MCF 10A (cell line): Measurements from ENCODE around the gene OSBPL2. TPM values are rescaled to one million over a fixed set of nuclear protein-coding genes. Genes with fewer than 3 reads are reported as not detected.

Experiments
- BruUV-seq: library from RNA; stranded (reverse); fragments of 400-500 nt; replicated peaks from 2 replicates; lab custom pipeline; 2021; lab: Mats Ljungman, UMichigan
- CTCF ChIA-PET: fragments of 300-600 bp; sonication (Branson Sonifier 250); formaldehyde crosslinking; extraction: SDS; loops from one replicate; lab custom pipeline; 2021; ENCODE audit warnings: antibody characterized with exemption, inconsistent platforms; lab: Yijun Ruan, JAX
- POLR2A ChIA-PET: fragments of 300-600, 350-650 bp; sonication (Branson Sonifier 250); formaldehyde crosslinking; extraction: SDS; loops from one replicate; lab custom pipeline; 2020; ENCODE audit warnings: antibody characterized with exemption, inconsistent platforms; lab: Yijun Ruan, JAX
- DNase-seq: peaks from one replicate; pipeline ENCODE4 v3.0.0-alpha.2; 2018; ENCODE audit not compliant: unreplicated experiment
- H3K27ac Mint-ChIP-seq: one replicate; pipeline ENCODE4 v1.8.0; 2022; ENCODE audit warnings: mild to moderate bottlenecking, low read depth, mixed read lengths; ENCODE audit not compliant: unreplicated experiment
- H3K27me3 Mint-ChIP-seq: one replicate; pipeline ENCODE4 v1.8.0; 2022; ENCODE audit warnings: mixed read lengths; ENCODE audit not compliant: insufficient read depth, unreplicated experiment
- H3K36me3 Mint-ChIP-seq: one replicate; pipeline ENCODE4 v1.8.0; 2022; ENCODE audit warnings: mild to moderate bottlenecking, moderate library complexity, mixed read lengths; ENCODE audit not compliant: insufficient read depth, unreplicated experiment
- H3K4me1 Mint-ChIP-seq: one replicate; pipeline ENCODE4 v1.8.0; 2022; ENCODE audit warnings: mixed read lengths; ENCODE audit not compliant: insufficient read depth, unreplicated experiment
- H3K4me3 Mint-ChIP-seq: one replicate; pipeline ENCODE4 v1.8.0; 2022; ENCODE audit warnings: mild to moderate bottlenecking, moderate library complexity, mixed read lengths; ENCODE audit not compliant: unreplicated experiment
- H3K9me3 Mint-ChIP-seq: one replicate; pipeline ENCODE4 v1.8.0; 2022; ENCODE audit warnings: mixed read lengths; ENCODE audit not compliant: unreplicated experiment
- intact Hi-C: fragments of 100-400 bp; cut with micrococcal nuclease; formaldehyde crosslinking; loops from 2 replicates; pipeline ENCODE4 v1.14.1; 2022
- total RNA-seq: library from RNA; stranded (reverse); gene quantifications from 2 replicates; pipeline ENCODE4 v1.2.3, GENCODE V29; 2022
- TF ChIP-seq, protein P1 (sequence below): fragments of 200-600 bp; IDR thresholded peaks from one replicate; pipeline ENCODE4 v1.8.0; 2022; ENCODE audit warnings: antibody characterized with exemption, mild to moderate bottlenecking; ENCODE audit not compliant: unreplicated experiment

The OSBPL2 gene
- total RNA-seq, 1 experiment from 2014 or later: 38.8 TPM

DNA sequence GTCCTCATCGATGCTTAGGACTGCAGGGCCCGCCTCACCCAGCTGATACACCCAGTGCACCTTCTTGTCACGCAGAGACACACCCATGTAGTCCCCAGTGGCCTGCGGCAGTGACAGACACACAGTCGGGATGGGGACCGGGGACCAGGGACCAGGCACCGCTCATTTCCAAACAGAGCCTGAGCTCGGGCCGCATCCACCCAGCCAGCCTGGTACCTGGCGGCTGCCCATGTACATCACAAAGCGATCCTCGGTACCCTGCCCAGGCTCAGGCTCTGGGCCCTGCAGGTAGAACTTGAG is 76.0 kb downstream of the OSBPL2 start:
- ChIA-PET POLR2A (interaction anchor here (0.6 to 3.9 kb wide), 2 partner anchors 8 to 13 kb away, joined by 3 to 32 read pairs; no protein-coding TSS in a partner anchor), CTCF (interaction anchor here (0.7 kb wide), 1 partner anchor 9 kb away, joined by 3 read pairs; no protein-coding TSS in a partner anchor)
- H3K36me3 Mint-ChIP-seq: peaks cover 85% of the 10 kb centered on the region
- intact Hi-C loops: no loop called here
- no peak overlapping the region for H3K4me3 Mint-ChIP-seq
- H3K4me1 Mint-ChIP-seq: no peaks in the 10 kb centered on the region
- H3K27ac Mint-ChIP-seq: no peak overlapping the region
- TF ChIP-seq, protein P1, sequence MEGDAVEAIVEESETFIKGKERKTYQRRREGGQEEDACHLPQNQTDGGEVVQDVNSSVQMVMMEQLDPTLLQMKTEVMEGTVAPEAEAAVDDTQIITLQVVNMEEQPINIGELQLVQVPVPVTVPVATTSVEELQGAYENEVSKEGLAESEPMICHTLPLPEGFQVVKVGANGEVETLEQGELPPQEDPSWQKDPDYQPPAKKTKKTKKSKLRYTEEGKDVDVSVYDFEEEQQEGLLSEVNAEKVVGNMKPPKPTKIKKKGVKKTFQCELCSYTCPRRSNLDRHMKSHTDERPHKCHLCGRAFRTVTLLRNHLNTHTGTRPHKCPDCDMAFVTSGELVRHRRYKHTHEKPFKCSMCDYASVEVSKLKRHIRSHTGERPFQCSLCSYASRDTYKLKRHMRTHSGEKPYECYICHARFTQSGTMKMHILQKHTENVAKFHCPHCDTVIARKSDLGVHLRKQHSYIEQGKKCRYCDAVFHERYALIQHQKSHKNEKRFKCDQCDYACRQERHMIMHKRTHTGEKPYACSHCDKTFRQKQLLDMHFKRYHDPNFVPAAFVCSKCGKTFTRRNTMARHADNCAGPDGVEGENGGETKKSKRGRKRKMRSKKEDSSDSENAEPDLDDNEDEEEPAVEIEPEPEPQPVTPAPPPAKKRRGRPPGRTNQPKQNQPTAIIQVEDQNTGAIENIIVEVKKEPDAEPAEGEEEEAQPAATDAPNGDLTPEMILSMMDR: no peak
- H3K9me3 Mint-ChIP-seq: no peaks in the 10 kb centered on the region
- no peaks in the 10 kb centered on the region for H3K27me3 Mint-ChIP-seq
- no peak for DNase-seq
- no TSS peak for BruUV-seq

DNA sequence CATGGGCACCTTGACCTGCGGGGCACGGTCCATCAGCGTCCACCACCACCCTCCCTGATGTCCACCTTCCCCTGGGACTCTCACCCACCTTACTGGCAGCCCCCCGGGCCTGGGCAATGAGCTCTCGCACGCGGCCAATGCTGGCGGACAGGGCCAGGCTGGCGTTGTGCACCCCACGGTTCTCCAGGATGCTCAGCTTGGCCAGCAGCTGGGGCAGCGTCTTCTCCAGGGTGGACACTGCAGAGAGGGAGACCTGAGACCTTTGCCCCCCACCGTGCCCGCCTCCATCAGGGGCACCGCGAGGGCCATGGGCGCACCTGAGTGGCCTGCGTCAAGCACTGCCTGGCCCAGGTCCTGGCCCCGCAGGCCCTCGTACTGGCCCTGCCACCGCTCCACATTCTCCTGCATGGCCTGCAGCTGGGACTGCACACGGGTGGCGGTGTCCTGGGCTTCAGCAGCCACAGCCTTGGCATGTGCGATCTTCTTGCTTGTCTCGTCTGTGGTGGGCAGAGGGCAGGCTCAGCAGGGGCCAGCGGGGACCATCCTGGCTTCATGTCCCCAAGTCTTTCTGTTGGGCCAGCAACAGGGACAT is 76.5 kb downstream of the OSBPL2 start:
- BruUV-seq: no TSS peak
- intact Hi-C loops: no loop called here
- TF ChIP-seq, protein P1: no peak
- H3K36me3 Mint-ChIP-seq: peaks cover 88% of the 10 kb centered on the region
- DNase-seq: no peak
- CTCF ChIA-PET: interaction anchor here (0.6 to 1.6 kb wide), 3 partner anchors 68 to 531 kb away, joined by 3 to 9 read pairs (median 3); no protein-coding TSS in a partner anchor
- no peak overlapping the region for H3K4me3 Mint-ChIP-seq
- no peaks in the 10 kb centered on the region for H3K9me3 Mint-ChIP-seq
- POLR2A ChIA-PET: interaction anchor here (0.6 to 3.9 kb wide), 3 partner anchors 8 to 64 kb away, joined by 3 to 32 read pairs (median 3); no protein-coding TSS in a partner anchor
- no peaks in the 10 kb centered on the region for H3K27me3 Mint-ChIP-seq
- no peaks in the 10 kb centered on the region for H3K4me1 Mint-ChIP-seq
- no peak overlapping the region for H3K27ac Mint-ChIP-seq

DNA sequence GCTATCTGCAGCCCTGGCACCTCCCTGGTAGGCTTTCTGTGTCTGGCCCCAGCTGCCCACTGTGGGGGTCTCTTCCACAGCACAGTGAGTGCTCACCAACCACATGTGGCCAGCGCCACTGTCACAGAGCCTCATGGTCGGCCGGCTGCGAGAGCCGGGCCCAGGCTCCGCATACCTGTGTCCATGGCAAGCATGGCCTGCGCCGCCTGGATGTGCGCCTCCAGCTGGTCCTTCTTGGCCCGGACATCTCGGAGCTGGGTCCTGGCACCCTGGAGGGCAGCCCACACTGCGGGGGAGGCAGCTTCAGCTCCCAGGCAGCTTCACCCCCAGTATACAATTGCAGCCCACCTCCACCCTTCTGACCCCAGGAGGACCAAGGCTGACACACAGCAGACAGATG is 77.5 kb downstream of the OSBPL2 start:
- Mint-ChIP-seq H3K9me3 (no peaks in the 10 kb centered on the region), H3K27ac (no peak overlapping the region), H3K4me1 (peaks cover 2% of the 10 kb centered on the region), H3K36me3 (peaks cover 92% of the 10 kb centered on the region), H3K27me3 (no peaks in the 10 kb centered on the region), H3K4me3 (no peak overlapping the region)
- intact Hi-C loops: no loop called here
- no TSS peak for BruUV-seq
- POLR2A ChIA-PET: interaction anchor here (1.0 to 3.9 kb wide), 2 partner anchors 9 to 10 kb away, joined by 3 to 32 read pairs; no protein-coding TSS in a partner anchor
- CTCF ChIA-PET: interaction anchor here (0.7 to 1.8 kb wide), 4 partner anchors 9 to 67 kb away, joined by 3 to 10 read pairs (median 7); no protein-coding TSS in a partner anchor
- DNase-seq: no peak
- TF ChIP-seq, protein P1: no peak

DNA sequence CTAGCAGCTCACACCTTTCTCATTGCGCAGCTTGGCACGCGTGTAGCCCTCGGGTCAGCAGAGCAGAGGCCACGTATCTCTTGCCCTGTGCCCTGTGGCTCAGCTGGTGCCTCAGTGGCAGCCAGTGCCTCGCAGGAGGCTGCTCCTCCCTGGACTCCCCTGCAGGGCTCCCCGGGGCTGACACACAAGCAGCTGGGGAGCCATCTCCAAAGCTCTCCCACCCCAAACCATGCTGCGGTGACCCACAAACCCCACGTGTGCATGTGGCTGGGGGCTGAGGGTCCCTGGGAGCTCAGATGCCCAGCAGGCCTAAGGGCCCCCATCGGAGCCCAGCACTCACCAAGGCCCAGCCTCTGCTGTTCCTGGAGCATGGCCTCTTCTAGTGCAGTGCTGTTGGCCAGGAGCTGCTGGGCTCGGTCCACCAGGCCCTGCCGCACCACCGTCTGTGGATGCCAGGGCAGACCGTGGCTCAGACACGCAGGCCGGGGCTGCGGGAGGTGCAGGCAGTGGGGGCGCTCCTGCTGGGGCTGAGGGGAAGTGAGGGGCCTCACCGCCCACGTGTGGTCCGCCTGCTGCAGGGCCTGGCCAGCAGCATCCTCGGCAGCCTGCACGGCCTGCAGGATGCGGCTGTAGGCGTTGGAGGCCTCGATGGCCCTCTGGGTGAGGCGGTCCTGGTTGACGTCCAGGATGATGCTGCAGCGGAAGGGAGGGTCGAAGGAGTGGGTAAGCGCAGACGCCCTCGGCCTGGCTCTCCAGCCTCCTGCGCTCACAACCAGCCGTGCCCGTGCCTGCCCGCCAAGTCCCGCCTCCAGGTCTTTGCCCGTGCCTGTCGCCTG is 78.2 kb downstream of the OSBPL2 start:
- Mint-ChIP-seq H3K27ac (no peak overlapping the region), H3K4me1 (peaks cover 5% of the 10 kb centered on the region), H3K36me3 (peaks cover 92% of the 10 kb centered on the region), H3K4me3 (no peak overlapping the region), H3K9me3 (no peaks in the 10 kb centered on the region), H3K27me3 (no peaks in the 10 kb centered on the region)
- no peak for DNase-seq
- CTCF ChIA-PET: interaction anchor here (0.7 to 1.8 kb wide), 4 partner anchors 10 to 66 kb away, joined by 3 to 10 read pairs (median 7); no protein-coding TSS in a partner anchor
- intact Hi-C loops: no loop called here
- POLR2A ChIA-PET: interaction anchor here (1.0 to 3.9 kb wide), 2 partner anchors 9 to 10 kb away, joined by 3 to 32 read pairs; no protein-coding TSS in a partner anchor
- BruUV-seq: no TSS peak
- TF ChIP-seq, protein P1: no peak
